Adrenal gland (tissue), 12 donors: ENCODE measurements around the gene DIAPH3. TPM values are rescaled to one million over a fixed set of nuclear protein-coding genes. Genes with fewer than 3 reads are reported as not detected.

Experiments
- DNase-seq, 7 donors: peaks; one replicate each; pipeline ENCODE4 v3.0.0-alpha.2; 2019 to 2020
- H3K27ac ChIP-seq, 5 donors: fragments of 200-600 bp; sonication (generic) in 4 of 5; 1 replicate in 3 of 5; 2 replicates in 2 of 5; pipeline versions ENCODE4 v1.5.1 to v1.8.0; 2016 to 2020; ENCODE audit warnings: mild to moderate bottlenecking in 1 of 5
- H3K27me3 ChIP-seq: fragments of 200-600 bp; 2 replicates; pipeline ENCODE4 v1.8.0; 2021
- H3K36me3 ChIP-seq, 2 donors: fragments of 200-600 bp; replicated peaks in 1 of 2; 1 replicate in 1 of 2; 2 replicates in 1 of 2; pipeline versions ENCODE4 v1.5.1 to v1.8.0; 2018 to 2022
- H3K4me1 ChIP-seq, 2 donors: fragments of 200-600 bp; replicated peaks in 1 of 2; 1 replicate in 1 of 2; 2 replicates in 1 of 2; pipeline versions ENCODE4 v1.5.1 to v1.8.0; 2018 to 2021
- H3K4me3 ChIP-seq, 4 donors: fragments of 200-600 bp; sonication (generic) in 3 of 4; one replicate each; pipeline ENCODE4 v1.5.1; 2016 to 2018
- H3K9me3 ChIP-seq, 3 donors: fragments of 200-600 bp; sonication (generic) in 1 of 3; replicated peaks in 1 of 3; 1 replicate in 2 of 3; 2 replicates in 1 of 3; pipeline versions ENCODE4 v1.5.1 to v1.8.0; 2016 to 2021
- CTCF ChIP-seq, 6 experiments: fragments of 450-650 bp in 4 of 6; fragments of 200-600 bp in 2 of 6; sonication (generic) in 1 of 6; IDR thresholded peaks; 1 replicate in 5 of 6; 2 replicates in 1 of 6; pipeline versions ENCODE4 v1.5.1 to v1.8.0; 2016 to 2021; ENCODE audit warnings: antibody characterized with exemption in 6 of 6, mild to moderate bottlenecking in 2 of 6, moderate library complexity in 1 of 6
- POLR2A ChIP-seq, 2 donors: fragments of 450-650 bp; IDR thresholded peaks; one replicate each; pipeline ENCODE4 v1.6.1; 2017; ENCODE audit warnings: antibody characterized with exemption in 2 of 2, mild to moderate bottlenecking in 2 of 2, moderate library complexity in 1 of 2
- WGBS, 4 donors: extraction: QIAGEN DNeasy Blood & Tissue Kit in 2 of 4; methylation state at CpG; one replicate each; pipeline versions ENCODE4 v1.1.5 to v1.1.7; 2013 to 2017; 5-methylcytosine and 5-hydroxymethylcytosine counted together
- intact Hi-C, 2 donors: fragments of 100-400 bp; cut with DNase I; formaldehyde crosslinking; loops; one replicate each; pipeline versions ENCODE4 v1.14.1 to v1.15.0; 2022 to 2023
- polyA plus RNA-seq, 3 donors: library from polyadenylated mRNA; stranded (reverse); fragments of 200-250 nt in 2 of 3; fragments of 350-450 nt in 1 of 3; fragmentation: Illumina TruSeq in 1 of 3; extraction: RNeasy Lipid Tissue Mini Kit (QIAGEN cat#74804) in 1 of 3; gene quantifications; one replicate each; pipeline ENCODE4 v1.2.3, GENCODE V29; 2013 to 2014
- total RNA-seq, 9 donors: library from RNA; depleted of rRNA in 4 of 9; stranded (reverse); fragments of >200 nt in 4 of 9; fragments of 120-200 nt in 1 of 9; fragmentation: NEBNext Ultra II Directional in 1 of 9; extraction: Animal tissue kit (Norgen Biotek cat#: 25700) in 1 of 9; gene quantifications; one replicate each; pipeline versions ENCODE4 v1.1.0 to v1.2.4, GENCODE V29; 2013 to 2023
- donor health status: healthy with polysubstance abuse.
- donor health status: Bipolar disorder and iron deficiency.
- donor health status: DM: yes; HTN: yes; CAD: no.
- donor health status: DM: no; HTN: no; CAD: no.
- donor health status: DM: no; HTN: no; CAD: no.
- donor health status: DM: yes; HTN: yes; CAD: no.

DIAPH3 gene
- total and polyA plus RNA-seq, 12 donors = 0.07 to 4.2 (median 0.42) TPM; not detected in 3

DNA sequence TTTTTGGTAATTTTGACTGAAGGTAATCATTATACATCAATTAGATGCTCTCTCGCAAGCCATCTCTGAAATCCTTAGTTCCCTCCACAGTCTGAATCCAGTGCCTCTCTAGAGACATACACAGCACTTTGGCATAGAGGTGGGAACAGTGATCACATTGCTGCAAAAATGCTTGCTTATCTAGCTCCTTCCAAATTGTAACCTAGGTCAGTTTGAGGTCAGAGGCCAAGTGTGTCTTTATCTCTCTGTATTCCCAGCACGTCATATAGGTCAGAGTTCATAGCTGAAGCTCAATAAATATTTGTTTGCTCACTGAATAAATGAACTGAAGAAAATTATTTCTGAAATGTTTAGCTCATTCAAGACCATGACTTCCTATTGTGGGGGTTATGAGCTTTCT, 462.5 kb downstream of the DIAPH3 start:
- Histone ChIP-seq H3K27me3 (no peaks in the 10 kb centered on the region), H3K4me1 (no peaks in the 10 kb centered on the region), H3K4me3 (no peak overlapping the region), H3K27ac (no peak overlapping the region), H3K9me3 (no peaks in the 10 kb centered on the region), H3K36me3 (no peaks in the 10 kb centered on the region)
- TF ChIP-seq POLR2A (IDR thresholded peaks at IDR 0.05) = no peak
- no peak for TF ChIP-seq CTCF (IDR thresholded peaks at IDR 0.05)
- 53 to 71% (median 62%) methylated on average over 2 of the region's 2 CpGs for WGBS, 4 donors
- DNase-seq = no peak
- intact Hi-C loops = no loop called here

DNA sequence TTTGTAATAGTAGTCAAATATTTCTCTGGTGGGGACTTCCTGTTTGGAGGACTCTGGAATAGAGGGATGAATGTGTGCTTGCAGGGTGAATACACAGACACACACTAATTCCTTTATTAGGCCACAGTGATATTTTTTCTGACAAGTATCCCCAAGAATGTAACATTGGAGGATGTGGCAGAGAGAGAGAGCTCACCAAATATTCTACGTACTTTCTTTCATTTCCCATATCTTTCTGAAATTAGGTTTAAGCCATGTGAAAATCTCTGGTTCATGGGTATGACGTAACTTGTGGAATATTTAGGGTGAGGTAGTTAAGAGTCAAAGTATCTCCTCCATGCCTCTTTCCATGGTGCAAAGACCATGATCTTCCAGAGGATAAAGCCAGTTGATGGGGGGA, 463.4 kb downstream of the DIAPH3 start:
- 81 to 95% (median 91%) methylated on average over 2 of the region's 2 CpGs for WGBS, 4 donors
- no peaks in the 10 kb centered on the region for H3K36me3 ChIP-seq
- H3K4me3 ChIP-seq = no peak overlapping the region
- no peaks in the 10 kb centered on the region for H3K27me3 ChIP-seq
- intact Hi-C loops = no loop called here
- no peak for TF ChIP-seq POLR2A (IDR thresholded peaks at IDR 0.05)
- TF ChIP-seq CTCF (IDR thresholded peaks at IDR 0.05) = no peak
- no peaks in the 10 kb centered on the region for H3K4me1 ChIP-seq
- DNase-seq = no peak
- H3K27ac ChIP-seq = no peak overlapping the region
- no peaks in the 10 kb centered on the region for H3K9me3 ChIP-seq

DNA sequence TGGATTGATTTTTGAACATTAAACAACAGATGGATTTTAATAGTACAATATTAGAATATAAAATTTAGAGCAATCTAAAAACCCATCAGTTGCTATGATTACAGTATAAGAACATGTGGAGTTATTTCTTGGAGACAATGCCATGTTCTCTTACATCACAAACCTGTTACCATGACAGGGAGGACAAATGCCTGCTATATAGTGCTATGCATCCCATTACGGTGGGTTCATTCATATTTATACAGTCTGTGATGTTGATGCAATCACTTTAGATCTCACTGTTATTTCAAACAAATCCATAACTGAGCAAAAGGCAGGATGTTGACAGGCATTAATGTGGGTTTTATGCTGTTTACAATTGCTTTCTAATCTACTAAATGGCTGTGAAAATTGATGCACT, 467.5 kb downstream of the DIAPH3 start:
- TF ChIP-seq POLR2A (IDR thresholded peaks at IDR 0.05) = no peak
- no peak overlapping the region for H3K27ac ChIP-seq
- no peaks in the 10 kb centered on the region for H3K27me3 ChIP-seq
- WGBS, 4 donors = 90 to 100% (median 97%) methylated on average over 1 of the region's 1 CpG
- intact Hi-C loops = no loop called here
- H3K4me1 ChIP-seq = peaks cover 5 to 7% of the 10 kb centered on the region in 2 donors
- H3K4me3 ChIP-seq = no peak overlapping the region
- H3K36me3 ChIP-seq = no peaks in the 10 kb centered on the region
- H3K9me3 ChIP-seq = peaks cover 0 to 6% (median 0%) of the 10 kb centered on the region in 3 donors
- DNase-seq = no peak

- Histone ChIP-seq H3K4me1 (peaks cover 8 to 11% of the 10 kb centered on the region in 2 donors), H3K36me3 (no peaks in the 10 kb centered on the region), H3K4me3 (no peak overlapping the region), H3K9me3 (peaks cover 0 to 6% (median 0%) of the 10 kb centered on the region in 3 donors), H3K27me3 (no peaks in the 10 kb centered on the region), H3K27ac (no peak overlapping the region)
- TF ChIP-seq CTCF (IDR thresholded peaks at IDR 0.05) (no peak), POLR2A (IDR thresholded peaks at IDR 0.05) (no peak)
- DNase-seq = no peak
- WGBS, 4 donors = 32 to 50% (median 44%) methylated on average over 1 of the region's 1 CpG
- intact Hi-C loops = no loop called here
Measured at GRCh38 chr13:59691501-59692066, 472.1 kb downstream of the DIAPH3 start.

DNA sequence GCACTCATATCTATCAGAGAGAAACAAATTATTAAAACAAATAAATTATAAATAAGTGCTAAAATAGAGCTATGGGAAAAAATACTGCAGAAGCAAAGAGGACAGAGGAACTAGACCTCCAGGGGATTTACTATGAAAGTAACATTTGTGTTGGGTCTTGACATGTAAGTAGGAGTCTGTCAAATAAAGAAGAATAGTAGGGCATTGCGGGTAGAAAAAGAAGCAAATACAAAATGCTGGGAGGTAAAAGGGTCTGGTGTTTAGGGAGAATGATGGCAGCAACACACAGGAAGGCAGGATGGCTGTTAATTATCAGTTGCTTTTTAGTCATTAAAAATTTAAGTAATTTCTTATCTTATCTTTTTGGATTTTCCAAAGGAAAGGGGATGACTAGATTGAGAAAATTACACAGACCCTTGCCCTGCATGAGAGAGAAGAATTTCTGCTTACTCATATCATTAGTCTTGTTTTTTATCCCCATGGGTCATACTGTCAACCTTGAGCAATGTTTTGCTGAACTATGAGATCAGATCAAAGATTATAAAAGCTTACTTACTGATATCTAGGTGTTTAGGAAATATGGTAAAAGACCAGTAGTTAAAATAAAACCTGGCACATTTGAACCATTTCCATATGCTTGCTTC, 472.7 kb downstream of the DIAPH3 start:
- WGBS, 4 donors = 82 to 90% (median 85%) methylated on average over 1 of the region's 1 CpG

More for the DNA sequence above, 472.7 kb downstream of the DIAPH3 start:
- Histone ChIP-seq H3K36me3 (no peaks in the 10 kb centered on the region), H3K9me3 (peaks cover 0 to 6% (median 0%) of the 10 kb centered on the region in 3 donors), H3K4me3 (no peak overlapping the region), H3K27me3 (no peaks in the 10 kb centered on the region), H3K27ac (no peak overlapping the region), H3K4me1 (peaks cover 8 to 11% of the 10 kb centered on the region in 2 donors)
- no peak for DNase-seq
- intact Hi-C loops = no loop called here
- no peak for TF ChIP-seq POLR2A (IDR thresholded peaks at IDR 0.05)
- TF ChIP-seq CTCF (IDR thresholded peaks at IDR 0.05) = no peak
